ENCODE measurements around the gene TAB2.

DNA sequence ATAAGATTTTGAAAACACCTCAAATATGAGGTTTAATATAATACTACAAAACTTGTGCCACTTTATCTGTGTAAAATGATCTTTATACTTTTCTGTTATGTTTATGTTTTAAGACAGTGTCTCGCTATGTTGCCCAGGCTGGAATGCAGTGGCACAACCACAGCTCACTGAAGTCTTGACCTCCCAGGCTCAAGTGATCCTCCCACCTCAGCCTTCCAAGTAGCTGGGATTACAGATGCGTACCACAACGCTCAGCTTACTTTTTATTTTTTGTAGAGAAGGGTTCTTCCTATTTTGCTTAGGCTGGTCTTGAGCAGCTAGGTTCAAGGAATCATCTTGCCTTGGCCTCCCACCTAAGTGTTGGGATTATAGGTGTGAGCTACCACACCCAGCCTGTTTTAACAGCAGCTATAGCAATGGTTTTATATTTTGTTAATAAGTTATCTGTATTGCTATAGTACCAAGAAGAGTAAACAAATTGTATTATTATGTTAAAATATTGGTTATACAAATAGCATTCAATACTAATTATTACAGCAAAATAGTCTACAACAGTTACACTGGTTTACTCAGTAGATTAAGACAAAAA, 8.2 kb downstream of the TAB2 start:
- TF ChIP-seq, protein P1, sequence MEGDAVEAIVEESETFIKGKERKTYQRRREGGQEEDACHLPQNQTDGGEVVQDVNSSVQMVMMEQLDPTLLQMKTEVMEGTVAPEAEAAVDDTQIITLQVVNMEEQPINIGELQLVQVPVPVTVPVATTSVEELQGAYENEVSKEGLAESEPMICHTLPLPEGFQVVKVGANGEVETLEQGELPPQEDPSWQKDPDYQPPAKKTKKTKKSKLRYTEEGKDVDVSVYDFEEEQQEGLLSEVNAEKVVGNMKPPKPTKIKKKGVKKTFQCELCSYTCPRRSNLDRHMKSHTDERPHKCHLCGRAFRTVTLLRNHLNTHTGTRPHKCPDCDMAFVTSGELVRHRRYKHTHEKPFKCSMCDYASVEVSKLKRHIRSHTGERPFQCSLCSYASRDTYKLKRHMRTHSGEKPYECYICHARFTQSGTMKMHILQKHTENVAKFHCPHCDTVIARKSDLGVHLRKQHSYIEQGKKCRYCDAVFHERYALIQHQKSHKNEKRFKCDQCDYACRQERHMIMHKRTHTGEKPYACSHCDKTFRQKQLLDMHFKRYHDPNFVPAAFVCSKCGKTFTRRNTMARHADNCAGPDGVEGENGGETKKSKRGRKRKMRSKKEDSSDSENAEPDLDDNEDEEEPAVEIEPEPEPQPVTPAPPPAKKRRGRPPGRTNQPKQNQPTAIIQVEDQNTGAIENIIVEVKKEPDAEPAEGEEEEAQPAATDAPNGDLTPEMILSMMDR (IDR thresholded peaks at IDR 0.05): no peak
- TF ChIP-seq EP300 (IDR thresholded peaks at IDR 0.05): no peak
- TF ChIP-seq JUN (IDR thresholded peaks at IDR 0.05): no peak
- TF ChIP-seq MAZ (IDR thresholded peaks at IDR 0.05; ENCODE audit: borderline replicate concordance, low read depth, low read length): no peak
- no peak for TF ChIP-seq GATA3 (IDR thresholded peaks at IDR 0.05; ENCODE audit: borderline replicate concordance)
- TF ChIP-seq, protein P2, sequence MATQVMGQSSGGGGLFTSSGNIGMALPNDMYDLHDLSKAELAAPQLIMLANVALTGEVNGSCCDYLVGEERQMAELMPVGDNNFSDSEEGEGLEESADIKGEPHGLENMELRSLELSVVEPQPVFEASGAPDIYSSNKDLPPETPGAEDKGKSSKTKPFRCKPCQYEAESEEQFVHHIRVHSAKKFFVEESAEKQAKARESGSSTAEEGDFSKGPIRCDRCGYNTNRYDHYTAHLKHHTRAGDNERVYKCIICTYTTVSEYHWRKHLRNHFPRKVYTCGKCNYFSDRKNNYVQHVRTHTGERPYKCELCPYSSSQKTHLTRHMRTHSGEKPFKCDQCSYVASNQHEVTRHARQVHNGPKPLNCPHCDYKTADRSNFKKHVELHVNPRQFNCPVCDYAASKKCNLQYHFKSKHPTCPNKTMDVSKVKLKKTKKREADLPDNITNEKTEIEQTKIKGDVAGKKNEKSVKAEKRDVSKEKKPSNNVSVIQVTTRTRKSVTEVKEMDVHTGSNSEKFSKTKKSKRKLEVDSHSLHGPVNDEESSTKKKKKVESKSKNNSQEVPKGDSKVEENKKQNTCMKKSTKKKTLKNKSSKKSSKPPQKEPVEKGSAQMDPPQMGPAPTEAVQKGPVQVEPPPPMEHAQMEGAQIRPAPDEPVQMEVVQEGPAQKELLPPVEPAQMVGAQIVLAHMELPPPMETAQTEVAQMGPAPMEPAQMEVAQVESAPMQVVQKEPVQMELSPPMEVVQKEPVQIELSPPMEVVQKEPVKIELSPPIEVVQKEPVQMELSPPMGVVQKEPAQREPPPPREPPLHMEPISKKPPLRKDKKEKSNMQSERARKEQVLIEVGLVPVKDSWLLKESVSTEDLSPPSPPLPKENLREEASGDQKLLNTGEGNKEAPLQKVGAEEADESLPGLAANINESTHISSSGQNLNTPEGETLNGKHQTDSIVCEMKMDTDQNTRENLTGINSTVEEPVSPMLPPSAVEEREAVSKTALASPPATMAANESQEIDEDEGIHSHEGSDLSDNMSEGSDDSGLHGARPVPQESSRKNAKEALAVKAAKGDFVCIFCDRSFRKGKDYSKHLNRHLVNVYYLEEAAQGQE (IDR thresholded peaks at IDR 0.05): no peak
- TF ChIP-seq HDAC2 (IDR thresholded peaks at IDR 0.05): no peak
- TF ChIP-seq MAX (IDR thresholded peaks at IDR 0.05): no peak
- TF ChIP-seq RAD21 (conservative IDR thresholded peaks at IDR 0.05 in 1 of 2, IDR thresholded peaks at IDR 0.05 in 1 of 2): no peak
- TF ChIP-seq ESRRA (IDR thresholded peaks at IDR 0.05; ENCODE audit: borderline replicate concordance, low read length): no peak
- TF ChIP-seq NR3C1 (IDR thresholded peaks at IDR 0.05): no peak
- no peak for TF ChIP-seq BHLHE40 (IDR thresholded peaks at IDR 0.05; ENCODE audit: low read depth, low read length)
- TF ChIP-seq PBX3 (IDR thresholded peaks at IDR 0.05): no peak
- TF ChIP-seq FOSL2 (IDR thresholded peaks at IDR 0.05): no peak
- TF ChIP-seq FOSL2 (CRISPR knock-in tag; IDR thresholded peaks at IDR 0.05): no peak
